Measurements from ENCODE around the gene NOL4L. TPM values are rescaled to one million over a fixed set of nuclear protein-coding genes. Genes with fewer than 3 reads are reported as not detected.

Gene NOL4L
- total and polyA plus RNA-seq, 4 donors = 7.9 to 20.6 (median 12.2) TPM

- no peak overlapping the region for H3K9ac ChIP-seq (ENCODE audit: insufficient read depth in 1 of 2, low read length in 2 of 2)
Observed at GRCh38 chr20:32474967-32475811, 109.9 kb downstream of the NOL4L start.

GRCh38 chr20:32474717-32474966 is 110.5 kb downstream of the NOL4L start:
- Histone ChIP-seq H3K9ac (ENCODE audit: insufficient read depth in 1 of 2, low read length in 2 of 2) (no peak overlapping the region), H3K27ac (ENCODE audit: low read depth in 1 of 2, low read length in 1 of 2) (peak overlapping the region; percentile 80 to 91), H3K4me1 (ENCODE audit: control insufficient read depth in 5 of 5, insufficient read depth in 5 of 5, low read length in 5 of 5) (peaks cover 6 to 73% (median 50%) of the 10 kb centered on the region in 5 donors), H3K27me3 (ENCODE audit: control insufficient read depth in 3 of 3, insufficient read depth in 3 of 3, low read length in 2 of 3) (no peaks in the 10 kb centered on the region), H3K9me3 (ENCODE audit: control insufficient read depth in 4 of 4, insufficient read depth in 3 of 4, low read length in 3 of 4) (no peaks in the 10 kb centered on the region), H3K4me3 (no peak overlapping the region), H3K36me3 (ENCODE audit: control insufficient read depth in 4 of 4, insufficient read depth in 4 of 4, low read length in 4 of 4) (peaks cover 0 to 11% (median 3%) of the 10 kb centered on the region in 4 donors)
- ATAC-seq (ENCODE audit: insufficient read depth, low FRiP score) (no peak), DNase-seq (no peak)
- 15 to 20% methylated on average over 8 of the region's 8 CpGs for WGBS, 2 donors
- TF ChIP-seq CTCF (IDR thresholded peaks at IDR 0.05; ENCODE audit: control extremely low read depth, extremely low read depth) = no peak

More at GRCh38 chr20:32474967-32475811, 109.9 kb downstream of the NOL4L start:
- 6 to 9% methylated on average over 28 of the region's 28 CpGs for WGBS, 2 donors
- H3K4me3 ChIP-seq = no peak overlapping the region
- H3K4me1 ChIP-seq (ENCODE audit: control insufficient read depth in 5 of 5, insufficient read depth in 5 of 5, low read length in 5 of 5) = peaks cover 6 to 78% (median 54%) of the 10 kb centered on the region in 5 donors
- peak; percentile 97 to 98 (median 98) for DNase-seq
- ATAC-seq (ENCODE audit: insufficient read depth, low FRiP score) = peak; percentile 91
- no peaks in the 10 kb centered on the region for H3K27me3 ChIP-seq (ENCODE audit: control insufficient read depth in 3 of 3, insufficient read depth in 3 of 3, low read length in 2 of 3)
- H3K27ac ChIP-seq (ENCODE audit: low read depth in 1 of 2, low read length in 1 of 2) = peak overlapping the region; percentile 80 to 91
- TF ChIP-seq CTCF (IDR thresholded peaks at IDR 0.05; ENCODE audit: control extremely low read depth, extremely low read depth) = no peak
- peaks cover 0 to 11% (median 3%) of the 10 kb centered on the region in 4 donors for H3K36me3 ChIP-seq (ENCODE audit: control insufficient read depth in 4 of 4, insufficient read depth in 4 of 4, low read length in 4 of 4)
- H3K9me3 ChIP-seq (ENCODE audit: control insufficient read depth in 4 of 4, insufficient read depth in 3 of 4, low read length in 3 of 4) = no peaks in the 10 kb centered on the region

- H3K4me3 ChIP-seq = no peak overlapping the region
- WGBS, 2 donors = 60 to 77% methylated on average over 18 of the region's 18 CpGs
- peaks cover 6 to 68% (median 48%) of the 10 kb centered on the region in 5 donors for H3K4me1 ChIP-seq (ENCODE audit: control insufficient read depth in 5 of 5, insufficient read depth in 5 of 5, low read length in 5 of 5)
- no peak overlapping the region for H3K9ac ChIP-seq (ENCODE audit: insufficient read depth in 1 of 2, low read length in 2 of 2)
- peak overlapping the region in 1 of 2 donors; percentile 91 for H3K27ac ChIP-seq (ENCODE audit: low read depth in 1 of 2, low read length in 1 of 2)
- no peaks in the 10 kb centered on the region for H3K9me3 ChIP-seq (ENCODE audit: control insufficient read depth in 4 of 4, insufficient read depth in 3 of 4, low read length in 3 of 4)
- no peak for ATAC-seq (ENCODE audit: insufficient read depth, low FRiP score)
- peaks cover 0 to 11% (median 3%) of the 10 kb centered on the region in 4 donors for H3K36me3 ChIP-seq (ENCODE audit: control insufficient read depth in 4 of 4, insufficient read depth in 4 of 4, low read length in 4 of 4)
- H3K27me3 ChIP-seq (ENCODE audit: control insufficient read depth in 3 of 3, insufficient read depth in 3 of 3, low read length in 2 of 3) = no peaks in the 10 kb centered on the region
- no peak for TF ChIP-seq CTCF (IDR thresholded peaks at IDR 0.05; ENCODE audit: control extremely low read depth, extremely low read depth)
- no peak for DNase-seq
Observed at GRCh38 chr20:32474009-32474716, 111.0 kb downstream of the NOL4L start.

Data from lung (tissue), 12 donors.